Measurements from ENCODE around the gene MREG.
"Not testable (repeated sequence)": the region's sequence is repeated elsewhere in the genome, so short reads cannot be mapped to it uniquely, and the experiment has no call there.

MREG gene

GRCh38 chr2:215988556-215989207 lies 24.7 kb downstream of the MREG start:
- not testable (repeated sequence) for DNase-seq (ENCODE audit: low read depth)

GRCh38 chr2:215985257-215985656 lies 28.1 kb downstream of the MREG start:
- no peak for DNase-seq (ENCODE audit: low read depth)

GRCh38 chr2:215984661-215985060 lies 28.7 kb downstream of the MREG start:
- DNase-seq (ENCODE audit: low read depth): no peak

GRCh38 chr2:215983581-215984351 lies 29.6 kb downstream of the MREG start:
- DNase-seq (ENCODE audit: low read depth): no peak

- peak; percentile 79 for DNase-seq (ENCODE audit: low read depth)
These were observed 30.9 kb downstream of the MREG start for GRCh38 chr2:215982465-215982875.

- DNase-seq (ENCODE audit: low read depth): no peak
These were observed 32.2 kb downstream of the MREG start for GRCh38 chr2:215981115-215981514.

- DNase-seq (ENCODE audit: low read depth): peak; percentile 13
These were observed 33.7 kb downstream of the MREG start for GRCh38 chr2:215979620-215980019.

GRCh38 chr2:215974700-215975429 lies 38.5 kb downstream of the MREG start:
- DNase-seq (ENCODE audit: low read depth): no peak

- peak; percentile 72 for DNase-seq (ENCODE audit: low read depth)
These were observed 39.2 kb downstream of the MREG start for GRCh38 chr2:215973954-215974699.

GRCh38 chr2:215973145-215973792 lies 40.1 kb downstream of the MREG start:
- DNase-seq (ENCODE audit: low read depth): no peak

GRCh38 chr2:215971671-215972070 lies 41.7 kb downstream of the MREG start:
- DNase-seq (ENCODE audit: low read depth): no peak

- not testable (repeated sequence) for DNase-seq (ENCODE audit: low read depth)
These were observed 42.5 kb downstream of the MREG start for GRCh38 chr2:215970894-215971293.

- DNase-seq (ENCODE audit: low read depth): peak; percentile 59
These were observed 42.9 kb downstream of the MREG start for GRCh38 chr2:215970425-215970824.

- DNase-seq (ENCODE audit: low read depth): peak; percentile 39
These were observed 44.1 kb downstream of the MREG start for GRCh38 chr2:215969131-215969841.

- DNase-seq (ENCODE audit: low read depth): no peak
These were observed 44.9 kb downstream of the MREG start for GRCh38 chr2:215968499-215968898.

- DNase-seq (ENCODE audit: low read depth): peak; percentile 28
These were observed 45.6 kb downstream of the MREG start for GRCh38 chr2:215967590-215968378.

- DNase-seq (ENCODE audit: low read depth): no peak
These were observed 46.4 kb downstream of the MREG start for GRCh38 chr2:215966951-215967350.

- no peak for DNase-seq (ENCODE audit: low read depth)
These were observed 47.1 kb downstream of the MREG start for GRCh38 chr2:215966274-215966673.

GRCh38 chr2:215965532-215966165 lies 47.7 kb downstream of the MREG start:
- no peak for DNase-seq (ENCODE audit: low read depth)

GRCh38 chr2:215961981-215962380 lies 51.4 kb downstream of the MREG start:
- no peak for DNase-seq (ENCODE audit: low read depth)

Measured in iris pigment epithelial cell (primary cell).